Astrocyte (in vitro differentiated cells and primary cell): ENCODE measurements around the gene DUSP8. TPM values are rescaled to one million over a fixed set of nuclear protein-coding genes. Genes with fewer than 3 reads are reported as not detected.

Experiments
- DNase-seq: peaks from one replicate; pipeline ENCODE4 v3.0.0-alpha.2; 2010; ENCODE audit warnings: low read depth
- FAIRE-seq: peaks from 2 replicates; lab custom pipeline; 2011; peaks lifted over from hg19 to GRCh38; lab: Jason Lieb, UNC
- H2AFZ ChIP-seq: 2 replicates; pipeline ENCODE4 v1.6.0; 2012; ENCODE audit warnings: low read depth, low read length, inconsistent platforms
- H3K27ac ChIP-seq: 2 replicates; pipeline ENCODE4 v1.5.1; 2011; ENCODE audit warnings: low read depth, low read length, inconsistent platforms
- H3K27me3 ChIP-seq: 2 replicates; pipeline ENCODE4 v1.6.0; 2011; ENCODE audit warnings: low read length, inconsistent platforms; ENCODE audit not compliant: insufficient read depth
- H3K36me3 ChIP-seq: 2 replicates; pipeline ENCODE4 v1.5.1; 2011; ENCODE audit warnings: low read length, inconsistent platforms; ENCODE audit not compliant: insufficient read depth
- H3K4me1 ChIP-seq: 2 replicates; pipeline ENCODE4 v1.5.1; 2011; ENCODE audit warnings: low read length, inconsistent platforms; ENCODE audit not compliant: insufficient read depth
- H3K4me2 ChIP-seq: 2 replicates; pipeline ENCODE4 v1.6.0; 2012; ENCODE audit warnings: low read length, inconsistent platforms
- H3K4me3 ChIP-seq: 2 replicates; pipeline ENCODE4 v1.5.1; 2011; ENCODE audit warnings: low read depth, mild to moderate bottlenecking, low read length, inconsistent platforms; ENCODE audit not compliant: insufficient read depth
- H3K79me2 ChIP-seq: 2 replicates; pipeline ENCODE4 v1.6.0; 2012; ENCODE audit warnings: mild to moderate bottlenecking, low read length, inconsistent platforms; ENCODE audit not compliant: insufficient read depth
- H3K9ac ChIP-seq: 2 replicates; pipeline ENCODE4 v1.6.0; 2012; ENCODE audit warnings: mild to moderate bottlenecking, low read length, inconsistent platforms
- H3K9me3 ChIP-seq: 2 replicates; pipeline ENCODE4 v1.5.1; 2012; ENCODE audit warnings: low read depth, mild to moderate bottlenecking, low read length, inconsistent platforms; ENCODE audit not compliant: insufficient read depth
- H4K20me1 ChIP-seq: 2 replicates; pipeline ENCODE4 v1.6.0; 2012; ENCODE audit warnings: low read length, inconsistent platforms; ENCODE audit not compliant: insufficient read depth
- H3K27ac Mint-ChIP-seq: one replicate; pipeline ENCODE4 v1.8.0; 2021; ENCODE audit warnings: mild to moderate bottlenecking, mixed read lengths; ENCODE audit not compliant: unreplicated experiment
- H3K27me3 Mint-ChIP-seq: one replicate; pipeline ENCODE4 v1.8.0; 2021; ENCODE audit warnings: low read depth, mixed read lengths; ENCODE audit not compliant: unreplicated experiment
- H3K36me3 Mint-ChIP-seq: one replicate; pipeline ENCODE4 v1.8.0; 2021; ENCODE audit warnings: low read depth, mixed read lengths; ENCODE audit not compliant: unreplicated experiment
- H3K4me1 Mint-ChIP-seq: one replicate; pipeline ENCODE4 v1.8.0; 2021; ENCODE audit warnings: low read depth, mixed read lengths; ENCODE audit not compliant: unreplicated experiment
- H3K4me3 Mint-ChIP-seq: one replicate; pipeline ENCODE4 v1.8.0; 2021; ENCODE audit warnings: mild to moderate bottlenecking, moderate library complexity, mixed read lengths; ENCODE audit not compliant: unreplicated experiment
- H3K9me3 Mint-ChIP-seq: one replicate; pipeline ENCODE4 v1.8.0; 2021; ENCODE audit warnings: mild to moderate bottlenecking, mixed read lengths; ENCODE audit not compliant: unreplicated experiment
- CTCF ChIP-seq: IDR thresholded peaks from 2 replicates; pipeline ENCODE4 v1.5.1; 2011; ENCODE audit warnings: low read depth, mild to moderate bottlenecking, inconsistent platforms, low read length, moderate library complexity; ENCODE audit not compliant: insufficient read depth
- EZH2 ChIP-seq: IDR thresholded peaks from 2 replicates; pipeline ENCODE4 v1.6.1; 2012; ENCODE audit warnings: mild to moderate bottlenecking, low read length, inconsistent platforms; ENCODE audit not compliant: insufficient read depth
- total RNA-seq: library from RNA; stranded (reverse); gene quantifications from 2 replicates; pipeline ENCODE4 v1.2.1, GENCODE V29; 2021

DUSP8 gene
- total RNA-seq, 1 donor from 2014 or later = 14.8 TPM

GRCh38 chr11:1506981-1507380 lies 65.1 kb downstream of the DUSP8 start:
- Mint-ChIP-seq H3K36me3 (no peaks in the 10 kb centered on the region), H3K4me3 (no peak overlapping the region), H3K4me1 (peaks cover 11% of the 10 kb centered on the region), H3K9me3 (no peaks in the 10 kb centered on the region), H3K27ac (no peak overlapping the region), H3K27me3 (peaks cover 1% of the 10 kb centered on the region)
- H2AFZ ChIP-seq = no peak overlapping the region
- H3K4me3 ChIP-seq = no peak overlapping the region
- no peak overlapping the region for H3K27ac ChIP-seq
- no peak for TF ChIP-seq CTCF
- TF ChIP-seq EZH2 = no peak
- no peaks in the 10 kb centered on the region for H3K27me3 ChIP-seq
- peaks cover 63% of the 10 kb centered on the region for H3K79me2 ChIP-seq
- peaks cover 4% of the 10 kb centered on the region for H3K4me1 ChIP-seq
- H3K36me3 ChIP-seq = no peaks in the 10 kb centered on the region
- H3K9me3 ChIP-seq = no peaks in the 10 kb centered on the region
- H3K4me2 ChIP-seq = no peak overlapping the region
- no peak for DNase-seq
- no peak overlapping the region for H3K9ac ChIP-seq
- peaks cover 90% of the 10 kb centered on the region for H4K20me1 ChIP-seq
- no peak for FAIRE-seq

GRCh38 chr11:1505480-1505879 lies 66.6 kb downstream of the DUSP8 start:
- no peak overlapping the region for H3K4me2 ChIP-seq
- no peak overlapping the region for H3K27ac ChIP-seq
- no peak overlapping the region for H3K4me3 ChIP-seq
- Mint-ChIP-seq H3K27me3 (peaks cover 1% of the 10 kb centered on the region), H3K27ac (no peak overlapping the region), H3K4me3 (no peak overlapping the region), H3K4me1 (peaks cover 9% of the 10 kb centered on the region), H3K36me3 (peaks cover 4% of the 10 kb centered on the region), H3K9me3 (no peaks in the 10 kb centered on the region)
- H3K36me3 ChIP-seq = no peaks in the 10 kb centered on the region
- DNase-seq (no peak), FAIRE-seq (no peak)
- H3K79me2 ChIP-seq = peaks cover 70% of the 10 kb centered on the region
- H2AFZ ChIP-seq = no peak overlapping the region
- no peak overlapping the region for H3K9ac ChIP-seq
- H3K9me3 ChIP-seq = no peaks in the 10 kb centered on the region
- H4K20me1 ChIP-seq = peaks cover 92% of the 10 kb centered on the region
- peaks cover 4% of the 10 kb centered on the region for H3K4me1 ChIP-seq
- no peaks in the 10 kb centered on the region for H3K27me3 ChIP-seq
- TF ChIP-seq CTCF (no peak), EZH2 (no peak)

GRCh38 chr11:1504581-1505290 lies 67.3 kb downstream of the DUSP8 start:
- Histone ChIP-seq H3K36me3 (no peaks in the 10 kb centered on the region), H3K9ac (no peak overlapping the region), H4K20me1 (peaks cover 98% of the 10 kb centered on the region), H3K4me2 (no peak overlapping the region), H3K27ac (no peak overlapping the region), H3K9me3 (no peaks in the 10 kb centered on the region), H3K27me3 (no peaks in the 10 kb centered on the region), H2AFZ (no peak overlapping the region), H3K4me3 (no peak overlapping the region), H3K79me2 (peaks cover 76% of the 10 kb centered on the region), H3K4me1 (peaks cover 4% of the 10 kb centered on the region)
- FAIRE-seq (no peak), DNase-seq (no peak)
- peaks cover 9% of the 10 kb centered on the region for H3K4me1 Mint-ChIP-seq
- no peak overlapping the region for H3K27ac Mint-ChIP-seq
- peaks cover 1% of the 10 kb centered on the region for H3K27me3 Mint-ChIP-seq
- peaks cover 11% of the 10 kb centered on the region for H3K36me3 Mint-ChIP-seq
- TF ChIP-seq CTCF = no peak
- TF ChIP-seq EZH2 = no peak
- no peak overlapping the region for H3K4me3 Mint-ChIP-seq
- H3K9me3 Mint-ChIP-seq = no peaks in the 10 kb centered on the region
